ENCODE data around the gene POU2F3. TPM values are rescaled to one million over a fixed set of nuclear protein-coding genes. Genes with fewer than 3 reads are reported as not detected.

POU2F3 gene
- total and polyA plus RNA-seq, 8 donors, result 0.12 to 2.6 (median 0.25) TPM

GRCh38 chr11:120224972-120225909, 14.7 kb upstream of the POU2F3 start:
- Histone ChIP-seq H3K4me1 (peaks cover 7 to 13% (median 11%) of the 10 kb centered on the region in 3 donors), H3K36me3 (no peaks in the 10 kb centered on the region), H3K27ac (no peak overlapping the region), H3K9me3 (no peaks in the 10 kb centered on the region), H3K4me3 (no peak overlapping the region), H3K27me3 (no peaks in the 10 kb centered on the region)
- DNase-seq, result no peak
- no peak for TF ChIP-seq CTCF (IDR thresholded peaks at IDR 0.05)
- no peak for FAIRE-seq
- intact Hi-C loops (cut with DNase I), result loop anchor here in 2 of 3 donors (5.0 to 10.0 kb wide), 2 partner anchors 48 to 50 kb away; no protein-coding TSS in a partner anchor
- 71 to 78% methylated on average over 21 to 22 of the region's 22 CpGs for WGBS, 2 donors
- ATAC-seq, result no peak

GRCh38 chr11:120226242-120226641, 13.7 kb upstream of the POU2F3 start:
- Histone ChIP-seq H3K27ac (no peak overlapping the region), H3K4me1 (peaks cover 0 to 4% (median 3%) of the 10 kb centered on the region in 3 donors), H3K4me3 (no peak overlapping the region), H3K27me3 (no peaks in the 10 kb centered on the region), H3K9me3 (no peaks in the 10 kb centered on the region), H3K36me3 (no peaks in the 10 kb centered on the region)
- TF ChIP-seq CTCF (IDR thresholded peaks at IDR 0.05), result no peak
- intact Hi-C loops (cut with DNase I), result loop anchor here in 2 of 3 donors (5.0 to 10.0 kb wide), 2 partner anchors 49 to 51 kb away; no protein-coding TSS in a partner anchor
- no peak for FAIRE-seq
- WGBS, 2 donors, result 76 to 81% methylated on average over 5 of the region's 5 CpGs
- no peak for ATAC-seq
- DNase-seq, result no peak

GRCh38 chr11:120226714-120227113, 13.2 kb upstream of the POU2F3 start:
- ATAC-seq (no peak), FAIRE-seq (no peak), DNase-seq (no peak)
- intact Hi-C loops (cut with DNase I), result loop anchor here in 2 of 3 donors (5.0 to 10.0 kb wide), 2 partner anchors 49 to 52 kb away; no protein-coding TSS in a partner anchor
- no peak overlapping the region for H3K27ac ChIP-seq
- H3K27me3 ChIP-seq, result no peaks in the 10 kb centered on the region
- WGBS, 2 donors, result 78 to 87% methylated on average over 13 of the region's 13 CpGs
- TF ChIP-seq CTCF (IDR thresholded peaks at IDR 0.05), result no peak
- no peak overlapping the region for H3K4me3 ChIP-seq
- no peaks in the 10 kb centered on the region for H3K9me3 ChIP-seq
- no peaks in the 10 kb centered on the region for H3K36me3 ChIP-seq
- H3K4me1 ChIP-seq, result no peaks in the 10 kb centered on the region

- no peak for DNase-seq
- no peak for ATAC-seq
- WGBS, 2 donors, result 83 to 91% methylated on average over 5 of the region's 5 CpGs
- H3K27ac ChIP-seq, result no peak overlapping the region
- H3K27me3 ChIP-seq, result no peaks in the 10 kb centered on the region
- FAIRE-seq, result no peak
- intact Hi-C loops (cut with DNase I), result loop anchor here in 2 of 3 donors (5.0 to 10.0 kb wide), 2 partner anchors 50 to 53 kb away; no protein-coding TSS in a partner anchor
- H3K36me3 ChIP-seq, result no peaks in the 10 kb centered on the region
- H3K4me1 ChIP-seq, result no peaks in the 10 kb centered on the region
- no peak overlapping the region for H3K4me3 ChIP-seq
- no peaks in the 10 kb centered on the region for H3K9me3 ChIP-seq
- no peak for TF ChIP-seq CTCF (IDR thresholded peaks at IDR 0.05)
Measured at GRCh38 chr11:120227228-120227852, 12.6 kb upstream of the POU2F3 start.

Measured in pancreas (tissue), 10 donors.